Measurements from ENCODE around the gene SLC7A1. TPM values are rescaled to one million over a fixed set of nuclear protein-coding genes. Genes with fewer than 3 reads are reported as not detected.

SLC7A1 gene
- total and polyA plus RNA-seq, 2 of the 4 experiments (the other 2 are of a cell fraction), result 9.7 to 22.3 TPM

DNA sequence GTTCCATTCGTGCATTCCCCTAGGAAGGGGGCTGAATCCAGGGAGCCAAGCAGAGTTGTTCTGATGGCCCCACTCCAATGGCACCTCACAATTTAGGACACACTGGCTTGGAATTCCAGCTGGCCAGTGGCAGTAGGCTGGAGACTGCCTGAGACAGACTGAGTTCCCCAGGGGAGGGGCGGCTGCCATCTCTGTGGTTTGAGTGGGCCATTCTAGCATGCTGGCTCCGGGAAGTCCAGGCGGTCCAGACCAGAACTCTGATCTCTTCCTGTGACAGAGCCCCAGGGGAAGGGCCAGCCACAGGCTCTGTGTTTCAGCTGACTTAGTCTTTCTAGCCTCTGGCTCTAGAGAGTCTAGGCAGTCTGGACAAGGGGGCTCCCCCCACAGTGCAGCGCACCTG is 29.5 kb upstream of the SLC7A1 start:
- ChIA-PET CTCF (no interaction called here), POLR2A (ENCODE audit: unreplicated experiment) (no interaction called here)
- no peaks in the 10 kb centered on the region for H3K36me3 ChIP-seq (ENCODE audit: control insufficient read depth, insufficient read depth, low read length)
- no peak overlapping the region for H3K9ac ChIP-seq (ENCODE audit: low read depth, low read length)
- H3K27ac ChIP-seq (ENCODE audit: insufficient read depth, low read length), result no peak overlapping the region
- no peak overlapping the region for H3K14ac ChIP-seq (replicated peaks; ENCODE audit: low read depth, low read length)
- H4K20me1 ChIP-seq (ENCODE audit: insufficient read depth, low read length), result no peaks in the 10 kb centered on the region
- no peak overlapping the region for H2BK5ac ChIP-seq (ENCODE audit: low read depth, low read length, poor library complexity, severe bottlenecking)
- no peak overlapping the region for H3K56ac ChIP-seq (ENCODE audit: extremely low read depth, insufficient read depth, low read length)
- no peak overlapping the region for H2BK15ac ChIP-seq (ENCODE audit: low read depth, low read length)
- H3K4ac ChIP-seq (ENCODE audit: low read depth, low read length), result no peak overlapping the region
- no peaks in the 10 kb centered on the region; the same call in 1 of the 2 replicates for H3K4me1 ChIP-seq (ENCODE audit: control insufficient read depth, insufficient read depth, low read length)
- H3K4me2 ChIP-seq (ENCODE audit: low read depth, low read length), result no peak overlapping the region
- TF ChIP-seq RFX5 (IDR thresholded peaks at IDR 0.05; ENCODE audit: low read depth, low read length) (no peak), NFE2L2 (IDR thresholded peaks at IDR 0.05; ENCODE audit: low read depth, low read length) (no peak), POLR2A (IDR thresholded peaks at IDR 0.05; ENCODE audit: low read depth, low read length) (no peak), CEBPB (IDR thresholded peaks at IDR 0.05; ENCODE audit: low read depth, low read length) (no peak), MAZ (IDR thresholded peaks at IDR 0.05; ENCODE audit: borderline replicate concordance, low read depth, low read length) (no peak), RAD21 (IDR thresholded peaks at IDR 0.05; ENCODE audit: low read length) (no peak), RCOR1 (IDR thresholded peaks at IDR 0.05; ENCODE audit: insufficient replicate concordance, low read length) (no peak), BHLHE40 (IDR thresholded peaks at IDR 0.05; ENCODE audit: low read depth, low read length) (no peak), CHD1 (IDR thresholded peaks at IDR 0.05; ENCODE audit: low read depth, low read length) (no peak), MAFK (IDR thresholded peaks at IDR 0.05; ENCODE audit: low read depth, low read length) (no peak), FOS (IDR thresholded peaks at IDR 0.05; ENCODE audit: low read depth, low read length) (no peak), SMC3 (IDR thresholded peaks at IDR 0.05; ENCODE audit: low read depth, low read length) (no peak)
- TF ChIP-seq, protein P1, sequence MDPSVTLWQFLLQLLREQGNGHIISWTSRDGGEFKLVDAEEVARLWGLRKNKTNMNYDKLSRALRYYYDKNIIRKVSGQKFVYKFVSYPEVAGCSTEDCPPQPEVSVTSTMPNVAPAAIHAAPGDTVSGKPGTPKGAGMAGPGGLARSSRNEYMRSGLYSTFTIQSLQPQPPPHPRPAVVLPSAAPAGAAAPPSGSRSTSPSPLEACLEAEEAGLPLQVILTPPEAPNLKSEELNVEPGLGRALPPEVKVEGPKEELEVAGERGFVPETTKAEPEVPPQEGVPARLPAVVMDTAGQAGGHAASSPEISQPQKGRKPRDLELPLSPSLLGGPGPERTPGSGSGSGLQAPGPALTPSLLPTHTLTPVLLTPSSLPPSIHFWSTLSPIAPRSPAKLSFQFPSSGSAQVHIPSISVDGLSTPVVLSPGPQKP (IDR thresholded peaks at IDR 0.05; ENCODE audit: borderline replicate concordance, low read depth, low read length), result no peak
- TF ChIP-seq, protein P2, sequence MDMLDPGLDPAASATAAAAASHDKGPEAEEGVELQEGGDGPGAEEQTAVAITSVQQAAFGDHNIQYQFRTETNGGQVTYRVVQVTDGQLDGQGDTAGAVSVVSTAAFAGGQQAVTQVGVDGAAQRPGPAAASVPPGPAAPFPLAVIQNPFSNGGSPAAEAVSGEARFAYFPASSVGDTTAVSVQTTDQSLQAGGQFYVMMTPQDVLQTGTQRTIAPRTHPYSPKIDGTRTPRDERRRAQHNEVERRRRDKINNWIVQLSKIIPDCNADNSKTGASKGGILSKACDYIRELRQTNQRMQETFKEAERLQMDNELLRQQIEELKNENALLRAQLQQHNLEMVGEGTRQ (IDR thresholded peaks at IDR 0.05; ENCODE audit: low read depth, low read length), result no peak
- TF ChIP-seq, protein P3, sequence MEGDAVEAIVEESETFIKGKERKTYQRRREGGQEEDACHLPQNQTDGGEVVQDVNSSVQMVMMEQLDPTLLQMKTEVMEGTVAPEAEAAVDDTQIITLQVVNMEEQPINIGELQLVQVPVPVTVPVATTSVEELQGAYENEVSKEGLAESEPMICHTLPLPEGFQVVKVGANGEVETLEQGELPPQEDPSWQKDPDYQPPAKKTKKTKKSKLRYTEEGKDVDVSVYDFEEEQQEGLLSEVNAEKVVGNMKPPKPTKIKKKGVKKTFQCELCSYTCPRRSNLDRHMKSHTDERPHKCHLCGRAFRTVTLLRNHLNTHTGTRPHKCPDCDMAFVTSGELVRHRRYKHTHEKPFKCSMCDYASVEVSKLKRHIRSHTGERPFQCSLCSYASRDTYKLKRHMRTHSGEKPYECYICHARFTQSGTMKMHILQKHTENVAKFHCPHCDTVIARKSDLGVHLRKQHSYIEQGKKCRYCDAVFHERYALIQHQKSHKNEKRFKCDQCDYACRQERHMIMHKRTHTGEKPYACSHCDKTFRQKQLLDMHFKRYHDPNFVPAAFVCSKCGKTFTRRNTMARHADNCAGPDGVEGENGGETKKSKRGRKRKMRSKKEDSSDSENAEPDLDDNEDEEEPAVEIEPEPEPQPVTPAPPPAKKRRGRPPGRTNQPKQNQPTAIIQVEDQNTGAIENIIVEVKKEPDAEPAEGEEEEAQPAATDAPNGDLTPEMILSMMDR (conservative IDR thresholded peaks at IDR 0.05; ENCODE audit: low read depth, low read length), result no peak
- dilution Hi-C loops (cut with HindIII; ENCODE audit: low sequenced_read_pairs, unreplicated experiment) (no loop called here), in situ Hi-C loops (cut with MboI; ENCODE audit: low sequenced_read_pairs) (no loop called here), intact Hi-C loops (cut with micrococcal nuclease) (no loop called here)
- no peak overlapping the region for H3K23ac ChIP-seq (ENCODE audit: low read depth, low read length)
- H3K4me3 ChIP-seq (ENCODE audit: insufficient read depth, low read depth, low read length), result no peak overlapping the region
- no peaks in the 10 kb centered on the region for H3K9me1 ChIP-seq (ENCODE audit: insufficient read depth, low read length)
- H3K18ac ChIP-seq (ENCODE audit: low read depth, low read length), result no peak overlapping the region
- H2BK120ac ChIP-seq (ENCODE audit: low read depth, low read length), result no peak overlapping the region
- WGBS, 2 experiments (ENCODE audit: extremely low coverage in 2 of 2, insufficient read length in 1 of 2), result 80% methylated on average over 1 of the region's 5 CpGs; no CpG with 5 or more reads in 1 of the 2 experiments
- no peak overlapping the region for H2AK5ac ChIP-seq (ENCODE audit: low read depth, low read length)
- H4K5ac ChIP-seq (ENCODE audit: low read depth, low read length), result no peak overlapping the region
- no peaks in the 10 kb centered on the region for H3K79me1 ChIP-seq (ENCODE audit: low read depth in 1 of 2, low read length in 2 of 2)
- H3K9me3 ChIP-seq (ENCODE audit: control insufficient read depth, insufficient read depth, low read length), result no peaks in the 10 kb centered on the region; the same call in 1 of the 2 replicates
- no peak overlapping the region for H4K91ac ChIP-seq (ENCODE audit: insufficient read depth, low read depth, low read length)
- BruUV-seq (replicated peaks), result no TSS peak
- ATAC-seq (ENCODE audit: low read depth), result no peak
- no peak overlapping the region for H2BK20ac ChIP-seq (ENCODE audit: low read depth, low read length)
- H4K8ac ChIP-seq (ENCODE audit: low read depth in 2 of 2, low read length in 2 of 2), result no peak overlapping the region
- peak overlapping the region; percentile 28 for H2AK9ac ChIP-seq (replicated peaks; ENCODE audit: low read depth, low read length, poor library complexity)
- DNase-seq, result no peak
- no peak overlapping the region for H2AFZ ChIP-seq (replicated peaks; ENCODE audit: low read length, poor library complexity)
- H3K27me3 ChIP-seq (ENCODE audit: control insufficient read depth, insufficient read depth, low read length), result no peaks in the 10 kb centered on the region; the same call in 1 of the 2 replicates
